WTC11 (cell line): ENCODE results near the gene PPIC. TPM values are rescaled to one million over a fixed set of nuclear protein-coding genes. Genes with fewer than 3 reads are reported as not detected.

Experiments used
- ATAC-seq: fragments of 200-7000 bp; cut with Tn5 transposase; 2 replicates; pipeline ENCODE4 v1.10.0; 2021; ENCODE audit warnings: mild to moderate bottlenecking, moderate library complexity
- CTCF ChIA-PET: fragments of 300-600 bp; sonication (Branson Sonifier 250); formaldehyde crosslinking; loops from one replicate; lab custom pipeline; 2021; ENCODE audit warnings: antibody characterized with exemption; lab: Charles Lee
- POLR2A ChIA-PET: fragments of 350-600 bp; sonication (Branson Sonifier 250); formaldehyde crosslinking; loops from one replicate; lab custom pipeline; 2021; ENCODE audit warnings: antibody characterized with exemption; lab: Charles Lee
- DNase-seq: peaks from one replicate; pipeline ENCODE4 v3.0.0; 2021; ENCODE audit warnings: low spot score
- H3K27ac Mint-ChIP-seq: 2 replicates; pipeline ENCODE4 v1.8.0; 2021; ENCODE audit warnings: mixed read lengths
- H3K27me3 Mint-ChIP-seq: 2 replicates; pipeline ENCODE4 v1.8.0; 2021; ENCODE audit warnings: low read depth, mild to moderate bottlenecking, moderate library complexity, mixed read lengths
- H3K36me3 Mint-ChIP-seq: 2 replicates; pipeline ENCODE4 v1.8.0; 2021; ENCODE audit warnings: mixed read lengths
- H3K4me1 Mint-ChIP-seq: 2 replicates; pipeline ENCODE4 v1.8.0; 2022; ENCODE audit warnings: mixed read lengths
- H3K4me3 Mint-ChIP-seq: 2 replicates; pipeline ENCODE4 v1.8.0; 2021; ENCODE audit warnings: mild to moderate bottlenecking, moderate library complexity, mixed read lengths
- H3K9me3 Mint-ChIP-seq: 2 replicates; pipeline ENCODE4 v1.8.0; 2021; ENCODE audit warnings: mixed read lengths
- CREB1 ChIP-seq: sonication (generic); formaldehyde crosslinking; IDR thresholded peaks from 2 replicates; pipeline ENCODE4 v1.8.0; 2023; ENCODE audit warnings: mild to moderate bottlenecking, missing genetic modification reagents
- ELF4 ChIP-seq: sonication (generic); formaldehyde crosslinking; IDR thresholded peaks from 2 replicates; pipeline ENCODE4 v1.8.1; 2022; ENCODE audit warnings: low read depth, mild to moderate bottlenecking, moderate library complexity, missing genetic modification reagents
- GABPB1 ChIP-seq: sonication (generic); formaldehyde crosslinking; IDR thresholded peaks from 2 replicates; pipeline ENCODE4 v1.8.1; 2023; ENCODE audit warnings: mild to moderate bottlenecking, missing genetic modification reagents
- RORB ChIP-seq: fragments of 250-450 bp; sonication (Bioruptor Pico); IDR thresholded peaks from 2 replicates; pipeline ENCODE4 v1.9.0; 2021; ENCODE audit warnings: mild to moderate bottlenecking
- ZNF416 ChIP-seq: fragments of 250-450 bp; sonication (Bioruptor Pico); IDR thresholded peaks from 2 replicates; pipeline ENCODE4 v1.9.0; 2021; ENCODE audit warnings: mild to moderate bottlenecking, inconsistent platforms
- total RNA-seq: library from RNA; stranded (reverse); gene quantifications from 3 replicates; pipeline ENCODE4 v1.2.3, GENCODE V29; 2021
- TF ChIP-seq, protein P1 (sequence below): sonication (generic); formaldehyde crosslinking; IDR thresholded peaks from 2 replicates; pipeline ENCODE4 v1.8.1; 2023; ENCODE audit warnings: mild to moderate bottlenecking, moderate library complexity, missing genetic modification reagents
- TF ChIP-seq, protein P2 (sequence below): sonication (generic); formaldehyde crosslinking; IDR thresholded peaks from 2 replicates; pipeline ENCODE4 v1.8.1; 2023; ENCODE audit warnings: mild to moderate bottlenecking, missing genetic modification reagents
- TF ChIP-seq, protein P3 (sequence below): sonication (generic); formaldehyde crosslinking; IDR thresholded peaks from 2 replicates; pipeline ENCODE4 v1.8.1; 2022; ENCODE audit warnings: low read depth, missing genetic modification reagents, borderline replicate concordance
- TF ChIP-seq, protein P4 (sequence below): fragments of 250-450 bp; sonication (Bioruptor Pico); IDR thresholded peaks from 2 replicates; pipeline ENCODE4 v1.8.0; 2021; ENCODE audit warnings: mild to moderate bottlenecking
- TF ChIP-seq, protein P5 (sequence below): sonication (generic); formaldehyde crosslinking; IDR thresholded peaks from 2 replicates; pipeline ENCODE4 v1.8.0; 2022; ENCODE audit warnings: mild to moderate bottlenecking, missing genetic modification reagents
- TF ChIP-seq, protein P6 (sequence below): sonication (generic); formaldehyde crosslinking; IDR thresholded peaks from 2 replicates; pipeline ENCODE4 v1.8.1; 2022; ENCODE audit warnings: low read depth, mild to moderate bottlenecking, moderate library complexity, missing genetic modification reagents, borderline replicate concordance

PPIC gene
- total RNA-seq, 1 experiment from 2014 or later, result 12.4 TPM

DNA sequence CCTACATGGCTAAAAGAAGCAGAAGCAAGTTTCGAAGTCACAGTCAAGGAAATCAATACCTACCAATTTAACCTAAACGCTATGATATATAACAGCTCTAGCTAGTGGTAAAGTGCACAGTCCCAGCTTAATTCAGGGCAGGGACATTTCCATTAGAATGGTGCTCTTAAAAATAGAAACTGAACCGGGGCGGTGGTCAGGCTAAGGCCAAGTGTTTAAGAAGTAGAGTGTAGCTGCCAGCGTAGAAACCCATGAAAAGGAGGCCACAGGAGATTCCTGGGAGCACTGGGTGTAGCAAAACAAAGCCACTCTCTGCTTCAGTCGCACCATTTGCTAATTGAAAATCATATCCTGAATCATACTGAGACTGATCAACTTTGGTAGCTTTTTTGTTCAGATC, 28.8 kb downstream of the PPIC start (continued):
- no peak for TF ChIP-seq CREB1 (CRISPR knock-in tag)
- TF ChIP-seq, protein P1, sequence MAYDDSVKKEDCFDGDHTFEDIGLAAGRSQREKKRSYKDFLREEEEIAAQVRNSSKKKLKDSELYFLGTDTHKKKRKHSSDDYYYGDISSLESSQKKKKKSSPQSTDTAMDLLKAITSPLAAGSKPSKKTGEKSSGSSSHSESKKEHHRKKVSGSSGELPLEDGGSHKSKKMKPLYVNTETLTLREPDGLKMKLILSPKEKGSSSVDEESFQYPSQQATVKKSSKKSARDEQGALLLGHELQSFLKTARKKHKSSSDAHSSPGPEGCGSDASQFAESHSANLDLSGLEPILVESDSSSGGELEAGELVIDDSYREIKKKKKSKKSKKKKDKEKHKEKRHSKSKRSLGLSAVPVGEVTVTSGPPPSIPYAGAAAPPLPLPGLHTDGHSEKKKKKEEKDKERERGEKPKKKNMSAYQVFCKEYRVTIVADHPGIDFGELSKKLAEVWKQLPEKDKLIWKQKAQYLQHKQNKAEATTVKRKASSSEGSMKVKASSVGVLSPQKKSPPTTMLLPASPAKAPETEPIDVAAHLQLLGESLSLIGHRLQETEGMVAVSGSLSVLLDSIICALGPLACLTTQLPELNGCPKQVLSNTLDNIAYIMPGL (CRISPR knock-in tag), result no peak

DNA sequence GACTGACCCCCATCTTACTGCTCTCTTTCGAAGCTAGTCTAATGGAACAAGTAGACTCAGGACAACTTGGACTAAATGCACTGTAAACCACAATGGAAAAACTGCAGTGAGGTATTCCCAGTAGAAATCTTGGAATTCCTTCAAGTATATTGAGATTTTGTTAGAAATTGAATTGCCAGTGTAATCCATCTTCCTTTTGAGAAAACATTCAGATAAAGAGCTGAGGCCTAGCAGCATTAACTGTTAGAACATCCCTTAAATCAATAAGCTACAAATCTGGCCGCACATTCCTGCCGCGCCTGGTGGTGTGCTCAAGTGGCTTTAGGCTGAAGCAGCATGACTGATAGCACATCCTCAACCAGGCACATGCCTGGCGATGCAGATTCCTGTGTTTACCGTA, 29.3 kb downstream of the PPIC start:
- H3K27ac Mint-ChIP-seq, result no peak overlapping the region
- no peaks in the 10 kb centered on the region for H3K27me3 Mint-ChIP-seq
- H3K4me3 Mint-ChIP-seq, result no peak overlapping the region
- H3K36me3 Mint-ChIP-seq, result no peaks in the 10 kb centered on the region
- no peaks in the 10 kb centered on the region for H3K9me3 Mint-ChIP-seq
- CTCF ChIA-PET, result no interaction called here
- peak; percentile 43; the same call in 1 of the 2 replicates for ATAC-seq
- peaks cover 14% of the 10 kb centered on the region for H3K4me1 Mint-ChIP-seq
- TF ChIP-seq, protein P2, sequence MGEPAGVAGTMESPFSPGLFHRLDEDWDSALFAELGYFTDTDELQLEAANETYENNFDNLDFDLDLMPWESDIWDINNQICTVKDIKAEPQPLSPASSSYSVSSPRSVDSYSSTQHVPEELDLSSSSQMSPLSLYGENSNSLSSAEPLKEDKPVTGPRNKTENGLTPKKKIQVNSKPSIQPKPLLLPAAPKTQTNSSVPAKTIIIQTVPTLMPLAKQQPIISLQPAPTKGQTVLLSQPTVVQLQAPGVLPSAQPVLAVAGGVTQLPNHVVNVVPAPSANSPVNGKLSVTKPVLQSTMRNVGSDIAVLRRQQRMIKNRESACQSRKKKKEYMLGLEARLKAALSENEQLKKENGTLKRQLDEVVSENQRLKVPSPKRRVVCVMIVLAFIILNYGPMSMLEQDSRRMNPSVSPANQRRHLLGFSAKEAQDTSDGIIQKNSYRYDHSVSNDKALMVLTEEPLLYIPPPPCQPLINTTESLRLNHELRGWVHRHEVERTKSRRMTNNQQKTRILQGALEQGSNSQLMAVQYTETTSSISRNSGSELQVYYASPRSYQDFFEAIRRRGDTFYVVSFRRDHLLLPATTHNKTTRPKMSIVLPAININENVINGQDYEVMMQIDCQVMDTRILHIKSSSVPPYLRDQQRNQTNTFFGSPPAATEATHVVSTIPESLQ, result no peak
- TF ChIP-seq, protein P3, sequence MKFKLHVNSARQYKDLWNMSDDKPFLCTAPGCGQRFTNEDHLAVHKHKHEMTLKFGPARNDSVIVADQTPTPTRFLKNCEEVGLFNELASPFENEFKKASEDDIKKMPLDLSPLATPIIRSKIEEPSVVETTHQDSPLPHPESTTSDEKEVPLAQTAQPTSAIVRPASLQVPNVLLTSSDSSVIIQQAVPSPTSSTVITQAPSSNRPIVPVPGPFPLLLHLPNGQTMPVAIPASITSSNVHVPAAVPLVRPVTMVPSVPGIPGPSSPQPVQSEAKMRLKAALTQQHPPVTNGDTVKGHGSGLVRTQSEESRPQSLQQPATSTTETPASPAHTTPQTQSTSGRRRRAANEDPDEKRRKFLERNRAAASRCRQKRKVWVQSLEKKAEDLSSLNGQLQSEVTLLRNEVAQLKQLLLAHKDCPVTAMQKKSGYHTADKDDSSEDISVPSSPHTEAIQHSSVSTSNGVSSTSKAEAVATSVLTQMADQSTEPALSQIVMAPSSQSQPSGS (CRISPR knock-in tag), result no peak
- no peak for TF ChIP-seq GABPB1 (CRISPR knock-in tag)
- DNase-seq, result no peak
- POLR2A ChIA-PET, result no interaction called here

DNA sequence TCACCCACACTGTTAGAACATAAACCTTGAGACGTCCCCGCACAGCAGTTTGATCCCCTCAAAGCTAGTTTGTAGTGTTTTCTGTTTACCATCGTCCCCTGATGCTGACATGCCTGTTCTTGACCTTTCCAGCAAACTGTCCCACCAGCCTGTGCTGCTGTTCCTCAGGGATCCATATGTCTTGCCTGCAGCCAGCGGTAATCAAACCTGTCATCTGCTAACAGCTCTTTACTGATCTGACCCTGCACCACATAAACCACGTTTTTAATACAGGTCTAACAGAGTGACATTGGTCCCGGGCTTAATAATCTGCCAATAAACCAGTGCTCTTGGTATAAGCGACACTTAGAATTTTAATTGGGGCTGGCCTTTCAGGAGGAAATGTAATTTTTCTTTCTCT, 34.7 kb downstream of the PPIC start:
- H3K4me3 Mint-ChIP-seq, result no peak overlapping the region
- no peak overlapping the region for H3K27ac Mint-ChIP-seq
- H3K36me3 Mint-ChIP-seq, result no peaks in the 10 kb centered on the region
- ChIA-PET CTCF (interaction anchor here (0.6 kb wide), 1 partner anchor 298 kb away, joined by 3 read pairs; no protein-coding TSS in a partner anchor), POLR2A (no interaction called here)
- ATAC-seq, result no peak
- no peak for DNase-seq
- H3K27me3 Mint-ChIP-seq, result peaks cover 17% of the 10 kb centered on the region; the same call in 1 of the 2 replicates
- TF ChIP-seq, protein P4, sequence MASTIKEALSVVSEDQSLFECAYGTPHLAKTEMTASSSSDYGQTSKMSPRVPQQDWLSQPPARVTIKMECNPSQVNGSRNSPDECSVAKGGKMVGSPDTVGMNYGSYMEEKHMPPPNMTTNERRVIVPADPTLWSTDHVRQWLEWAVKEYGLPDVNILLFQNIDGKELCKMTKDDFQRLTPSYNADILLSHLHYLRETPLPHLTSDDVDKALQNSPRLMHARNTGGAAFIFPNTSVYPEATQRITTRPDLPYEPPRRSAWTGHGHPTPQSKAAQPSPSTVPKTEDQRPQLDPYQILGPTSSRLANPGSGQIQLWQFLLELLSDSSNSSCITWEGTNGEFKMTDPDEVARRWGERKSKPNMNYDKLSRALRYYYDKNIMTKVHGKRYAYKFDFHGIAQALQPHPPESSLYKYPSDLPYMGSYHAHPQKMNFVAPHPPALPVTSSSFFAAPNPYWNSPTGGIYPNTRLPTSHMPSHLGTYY (CRISPR knock-in tag), result no peak
- TF ChIP-seq, protein P1 (CRISPR knock-in tag), result no peak
- no peak for TF ChIP-seq RORB (CRISPR knock-in tag)
- TF ChIP-seq, protein P5, sequence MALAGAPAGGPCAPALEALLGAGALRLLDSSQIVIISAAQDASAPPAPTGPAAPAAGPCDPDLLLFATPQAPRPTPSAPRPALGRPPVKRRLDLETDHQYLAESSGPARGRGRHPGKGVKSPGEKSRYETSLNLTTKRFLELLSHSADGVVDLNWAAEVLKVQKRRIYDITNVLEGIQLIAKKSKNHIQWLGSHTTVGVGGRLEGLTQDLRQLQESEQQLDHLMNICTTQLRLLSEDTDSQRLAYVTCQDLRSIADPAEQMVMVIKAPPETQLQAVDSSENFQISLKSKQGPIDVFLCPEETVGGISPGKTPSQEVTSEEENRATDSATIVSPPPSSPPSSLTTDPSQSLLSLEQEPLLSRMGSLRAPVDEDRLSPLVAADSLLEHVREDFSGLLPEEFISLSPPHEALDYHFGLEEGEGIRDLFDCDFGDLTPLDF (CRISPR knock-in tag), result no peak
- no peak for TF ChIP-seq ZNF416 (CRISPR knock-in tag)
- TF ChIP-seq, protein P6, sequence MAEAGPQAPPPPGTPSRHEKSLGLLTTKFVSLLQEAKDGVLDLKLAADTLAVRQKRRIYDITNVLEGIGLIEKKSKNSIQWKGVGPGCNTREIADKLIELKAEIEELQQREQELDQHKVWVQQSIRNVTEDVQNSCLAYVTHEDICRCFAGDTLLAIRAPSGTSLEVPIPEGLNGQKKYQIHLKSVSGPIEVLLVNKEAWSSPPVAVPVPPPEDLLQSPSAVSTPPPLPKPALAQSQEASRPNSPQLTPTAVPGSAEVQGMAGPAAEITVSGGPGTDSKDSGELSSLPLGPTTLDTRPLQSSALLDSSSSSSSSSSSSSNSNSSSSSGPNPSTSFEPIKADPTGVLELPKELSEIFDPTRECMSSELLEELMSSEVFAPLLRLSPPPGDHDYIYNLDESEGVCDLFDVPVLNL (CRISPR knock-in tag), result no peak
- no peak for TF ChIP-seq ELF4
- no peaks in the 10 kb centered on the region for H3K9me3 Mint-ChIP-seq
- H3K4me1 Mint-ChIP-seq, result peaks cover 29% of the 10 kb centered on the region
